VCaP (cell line): ENCODE measurements around the gene KLHL25.

Source experiments
- H3K27ac ChIP-seq: fragments of 450-650 bp; 2 replicates; pipeline ENCODE4 v1.5.1; 2017
- CTCF ChIP-seq: fragments of 450-650 bp; conservative IDR thresholded peaks from 2 replicates; pipeline ENCODE4 v1.5.1; 2017; ENCODE audit warnings: mild to moderate bottlenecking, moderate library complexity

The KLHL25 gene

GRCh38 chr15:85757073-85757938 is 37.4 kb downstream of the KLHL25 start:
- H3K27ac ChIP-seq = no peak overlapping the region
- TF ChIP-seq CTCF = no peak

DNA sequence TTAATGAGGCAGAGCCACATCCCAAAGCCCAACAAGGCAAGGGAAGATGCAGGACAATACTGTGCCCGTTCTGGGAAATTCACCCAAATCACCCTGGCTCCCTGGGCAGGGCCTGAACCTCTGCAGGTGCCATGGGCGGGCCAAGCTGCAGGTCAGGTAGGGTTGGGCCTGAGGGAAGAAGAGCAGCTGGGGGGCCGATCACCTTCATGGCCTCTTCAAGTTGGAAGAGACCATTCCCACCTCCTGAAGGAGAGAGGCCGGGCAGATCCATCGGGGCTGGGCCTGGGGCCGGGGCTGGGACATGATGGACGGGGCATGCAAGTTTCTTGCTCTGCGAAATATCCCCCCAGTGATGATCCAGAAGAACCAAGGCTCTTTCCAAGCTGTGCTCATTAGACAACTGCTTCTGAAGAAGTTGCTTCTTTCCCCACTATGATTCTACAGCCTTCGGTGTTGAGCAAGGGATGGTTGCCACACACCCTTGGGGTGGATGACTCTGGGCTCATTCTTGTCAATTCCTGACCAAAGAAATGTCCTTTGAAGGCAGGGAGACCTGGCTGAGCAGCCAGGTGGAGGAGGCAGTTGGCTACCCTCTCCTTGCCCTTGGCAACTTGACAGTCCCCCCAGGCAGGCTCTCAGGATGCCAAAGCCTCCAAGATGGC is 38.2 kb downstream of the KLHL25 start:
- no peak for TF ChIP-seq CTCF
- H3K27ac ChIP-seq = no peak overlapping the region

- no peak for TF ChIP-seq CTCF
- H3K27ac ChIP-seq = no peak overlapping the region
Observed at GRCh38 chr15:85755942-85756341, 38.8 kb downstream of the KLHL25 start.

DNA sequence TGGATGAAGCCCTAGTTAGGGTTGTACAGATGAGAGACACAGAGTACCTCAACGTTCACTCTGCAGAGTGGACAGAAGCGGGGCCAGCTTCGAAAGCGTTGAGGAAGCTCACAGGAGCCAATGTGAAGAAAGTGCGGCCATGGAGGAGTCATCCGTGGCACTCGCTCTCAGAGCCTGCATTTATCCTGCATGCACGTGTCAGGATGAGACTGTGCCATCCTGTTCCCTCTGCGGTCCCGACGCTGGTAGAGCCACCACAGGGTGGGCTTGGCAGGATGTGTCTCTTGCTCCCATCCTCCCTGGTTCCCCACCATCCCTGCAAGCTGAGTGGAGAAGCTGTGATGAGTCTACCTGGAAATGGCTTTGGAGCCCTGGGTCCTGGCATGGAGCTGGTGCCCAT is 39.3 kb downstream of the KLHL25 start:
- TF ChIP-seq CTCF = no peak
- H3K27ac ChIP-seq = no peak overlapping the region

DNA sequence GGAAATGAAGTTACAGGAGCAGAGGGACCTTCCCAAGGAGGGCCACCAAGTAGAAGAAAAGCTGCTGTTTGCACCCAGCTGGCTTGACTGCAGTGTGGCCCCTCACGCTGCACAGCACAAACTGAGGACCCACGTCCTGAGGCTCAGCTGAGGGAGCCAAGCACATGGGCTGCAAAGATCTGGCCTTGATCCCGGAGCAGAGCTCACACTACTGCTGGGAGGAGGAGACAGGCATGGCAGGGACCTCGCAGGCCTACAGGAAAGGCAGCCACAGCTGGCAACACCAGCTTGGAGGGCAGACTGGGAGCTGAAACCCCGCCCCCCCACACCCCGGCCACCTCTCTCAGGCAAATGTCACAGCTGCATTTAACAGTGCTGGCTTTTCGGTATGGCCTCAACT is 39.7 kb downstream of the KLHL25 start:
- no peak for TF ChIP-seq CTCF
- no peak overlapping the region for H3K27ac ChIP-seq

GRCh38 chr15:85753791-85754452 is 40.8 kb downstream of the KLHL25 start:
- TF ChIP-seq CTCF = no peak

DNA sequence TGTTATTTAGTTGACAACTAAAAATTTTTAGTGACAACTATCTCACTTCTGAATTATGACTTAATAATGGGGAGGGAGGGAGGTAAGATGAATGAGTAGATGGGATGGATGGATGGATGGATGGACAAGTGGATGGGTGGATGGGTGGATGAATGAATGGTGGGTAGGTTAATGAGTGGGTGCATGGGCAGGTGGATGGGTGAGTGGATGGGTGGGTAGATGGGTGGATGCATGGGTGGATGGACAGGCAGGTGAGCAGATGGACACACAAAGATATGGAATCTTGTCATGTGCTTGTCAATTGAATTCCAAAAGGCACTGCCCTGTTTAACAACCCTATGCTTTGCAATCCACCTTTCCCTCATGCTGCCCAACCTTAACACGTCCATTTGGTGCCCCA is 41.5 kb downstream of the KLHL25 start:
- no peak overlapping the region for H3K27ac ChIP-seq
- no peak for TF ChIP-seq CTCF

More at GRCh38 chr15:85753791-85754452, 40.8 kb downstream of the KLHL25 start:
- H3K27ac ChIP-seq = no peak overlapping the region
